H1 (cell line): ENCODE data around the gene SMPDL3B. TPM values are rescaled to one million over a fixed set of nuclear protein-coding genes. Genes with fewer than 3 reads are reported as not detected.

Experiments used
- CTCF ChIA-PET: fragments of 300-600 bp; sonication (Branson Sonifier 250); formaldehyde crosslinking; loops from one replicate; lab custom pipeline; 2021; ENCODE audit not compliant: partially characterized antibody; lab: Charles Lee
- POLR2A ChIA-PET: fragments of 300-600 bp; sonication (Branson Sonifier 250); formaldehyde crosslinking; loops from one replicate; lab custom pipeline; 2021; ENCODE audit warnings: inconsistent platforms; ENCODE audit not compliant: partially characterized antibody; lab: Charles Lee
- DNase-seq, 2 experiments: peaks; one replicate each; pipeline versions ENCODE4 v3.0.0 to v3.0.0-alpha.2; 2010 to 2022; ENCODE audit warnings: low spot score in 2 of 2, low read depth in 1 of 2, mixed read lengths in 1 of 2
- FAIRE-seq: peaks from 2 replicates; lab custom pipeline; 2011; peaks lifted over from hg19 to GRCh38; lab: Jason Lieb, UNC
- H2AFZ ChIP-seq: 2 replicates; pipeline ENCODE4 v1.8.1; 2012; ENCODE audit warnings: low read length, inconsistent platforms
- H2AK5ac ChIP-seq: 2 replicates; pipeline ENCODE4 v1.6.1; 2013; ENCODE audit warnings: low read depth, low read length
- H2BK120ac ChIP-seq: replicated peaks from 2 replicates; pipeline ENCODE3; 2013; ENCODE audit warnings: low read depth, low read length, inconsistent platforms
- H2BK12ac ChIP-seq: 2 replicates; pipeline ENCODE4 v1.6.1; 2013; ENCODE audit warnings: low read depth, low read length
- H2BK15ac ChIP-seq: 2 replicates; pipeline ENCODE4 v1.6.1; 2013; ENCODE audit warnings: low read length
- H2BK20ac ChIP-seq: 2 replicates; pipeline ENCODE4 v1.6.1; 2013; ENCODE audit warnings: low read length
- H2BK5ac ChIP-seq: 2 replicates; pipeline ENCODE4 v1.6.1; 2013; ENCODE audit warnings: low read depth, low read length
- H3K14ac ChIP-seq: 2 replicates; pipeline ENCODE4 v1.6.1; 2013; ENCODE audit warnings: inconsistent platforms; ENCODE audit not compliant: insufficient read length
- H3K18ac ChIP-seq: 2 replicates; pipeline ENCODE4 v1.6.1; 2013; ENCODE audit warnings: low read length; ENCODE audit errors: extremely low read depth
- H3K23ac ChIP-seq: 2 replicates; pipeline ENCODE4 v1.6.1; 2013; ENCODE audit warnings: inconsistent platforms; ENCODE audit not compliant: insufficient read length
- H3K23me2 ChIP-seq: 2 replicates; pipeline ENCODE4 v1.6.1; 2013; ENCODE audit warnings: low read depth, low read length
- H3K27ac ChIP-seq: 2 replicates; pipeline ENCODE4 v1.6.1; 2011; ENCODE audit warnings: low read depth, low read length, inconsistent platforms
- H3K27me3 ChIP-seq, 4 experiments: replicated peaks in 1 of 4; 1 replicate in 1 of 4; 2 replicates in 3 of 4; pipeline versions ENCODE4 v1.6.1 to v1.8.1; 2011 to 2013; ENCODE audit warnings: low read length in 3 of 4, mild to moderate bottlenecking in 3 of 4, inconsistent platforms in 2 of 4, mixed read lengths in 2 of 4, moderate library complexity in 1 of 4; ENCODE audit not compliant: control insufficient read depth in 3 of 4, insufficient read depth in 3 of 4; ENCODE audit errors: extremely low read depth in 1 of 4
- H3K36me3 ChIP-seq, 4 experiments: 2 replicates each; pipeline versions ENCODE4 v1.6.1 to v1.8.1; 2011 to 2013; ENCODE audit warnings: mild to moderate bottlenecking in 4 of 4, low read length in 3 of 4, moderate library complexity in 2 of 4, control low read depth in 1 of 4, inconsistent platforms in 1 of 4; ENCODE audit not compliant: insufficient read depth in 4 of 4, control insufficient read depth in 2 of 4
- H3K4ac ChIP-seq: replicated peaks from 2 replicates; pipeline ENCODE3; 2013; ENCODE audit warnings: low read length, low read depth, mixed read lengths, inconsistent platforms; ENCODE audit not compliant: insufficient read length
- H3K4me1 ChIP-seq, 4 experiments: replicated peaks in 1 of 4; 1 replicate in 1 of 4; 2 replicates in 3 of 4; pipeline versions ENCODE4 v1.6.1 to v1.8.1; 2011 to 2013; ENCODE audit warnings: low read length in 3 of 4, inconsistent platforms in 2 of 4, mixed read lengths in 1 of 4; ENCODE audit not compliant: insufficient read depth in 4 of 4, control insufficient read depth in 3 of 4
- H3K4me2 ChIP-seq, 2 experiments: 2 replicates each; pipeline versions ENCODE4 v1.6.1 to v1.8.1; 2011 to 2013; ENCODE audit warnings: low read depth in 2 of 2, low read length in 2 of 2, control low read depth in 1 of 2, inconsistent platforms in 1 of 2, mild to moderate bottlenecking in 1 of 2; ENCODE audit not compliant: insufficient read depth in 1 of 2
- H3K4me3 ChIP-seq, 4 experiments: fragments of 200-600, 300-600 bp in 1 of 4; sonication (generic), shearing (Covaris generic), sonication (Bioruptor Twin) in 1 of 4; 2 replicates each; pipeline versions ENCODE4 v1.5.1 to v1.8.1; 2011 to 2016; ENCODE audit warnings: low read length in 4 of 4, low read depth in 3 of 4, control low read depth in 2 of 4, inconsistent platforms in 2 of 4, mild to moderate bottlenecking in 2 of 4, mixed read lengths in 1 of 4, moderate library complexity in 1 of 4; ENCODE audit not compliant: insufficient read depth in 2 of 4; ENCODE audit errors: extremely low read depth in 1 of 4
- H3K56ac ChIP-seq: replicated peaks from 2 replicates; pipeline ENCODE3; 2013; ENCODE audit warnings: low read depth, mild to moderate bottlenecking, mixed read lengths, low read length, inconsistent platforms; ENCODE audit not compliant: insufficient read length
- H3K79me1 ChIP-seq: 2 replicates; pipeline ENCODE4 v1.6.1; 2013; ENCODE audit warnings: low read depth, low read length, control low read depth
- H3K79me2 ChIP-seq, 2 experiments: 2 replicates each; pipeline versions ENCODE4 v1.6.1 to v1.8.1; 2012 to 2013; ENCODE audit warnings: low read length in 2 of 2, mild to moderate bottlenecking in 2 of 2, inconsistent platforms in 1 of 2; ENCODE audit not compliant: insufficient read depth in 2 of 2, control insufficient read depth in 1 of 2
- H3K9ac ChIP-seq, 4 experiments: replicated peaks in 1 of 4; 1 replicate in 1 of 4; 2 replicates in 3 of 4; pipeline versions ENCODE4 v1.6.1 to v1.8.1; 2011 to 2013; ENCODE audit warnings: low read depth in 3 of 4, low read length in 3 of 4, control low read depth in 2 of 4, mild to moderate bottlenecking in 2 of 4, moderate library complexity in 2 of 4, inconsistent platforms in 1 of 4; ENCODE audit errors: extremely low read depth in 1 of 4
- H3K9me3 ChIP-seq, 2 experiments: 2 replicates each; pipeline versions ENCODE4 v1.6.1 to v1.8.1; 2012 to 2013; ENCODE audit warnings: mild to moderate bottlenecking in 2 of 2, moderate library complexity in 2 of 2, control low read depth in 1 of 2, inconsistent platforms in 1 of 2, low read depth in 1 of 2, low read length in 1 of 2, mixed read lengths in 1 of 2; ENCODE audit not compliant: insufficient read depth in 2 of 2
- H4K20me1 ChIP-seq, 2 experiments: replicated peaks in 1 of 2; 2 replicates each; pipeline versions ENCODE3 to v1.8.1; 2011 to 2013; ENCODE audit warnings: inconsistent platforms in 2 of 2, low read length in 2 of 2, mild to moderate bottlenecking in 1 of 2; ENCODE audit not compliant: insufficient read depth in 2 of 2, control insufficient read depth in 1 of 2
- H4K5ac ChIP-seq: 2 replicates; pipeline ENCODE4 v1.6.1; 2013; ENCODE audit warnings: low read length, low read depth, mixed read lengths, inconsistent platforms; ENCODE audit not compliant: insufficient read length
- H4K8ac ChIP-seq: 2 replicates; pipeline ENCODE4 v1.8.0; 2013; ENCODE audit warnings: mild to moderate bottlenecking, moderate library complexity, low read length, inconsistent platforms; ENCODE audit not compliant: insufficient read depth; ENCODE audit errors: extremely low read depth
- H4K91ac ChIP-seq: replicated peaks from 2 replicates; pipeline ENCODE3; 2013; ENCODE audit warnings: low read length, mixed read lengths, inconsistent platforms; ENCODE audit not compliant: insufficient read length
- CBX5 ChIP-seq: fragments of 300-800, 300-1000 bp; sonication (generic); IDR thresholded peaks from 2 replicates; pipeline ENCODE4 v1.7.1; 2016; ENCODE audit warnings: antibody characterized with exemption, low read length, low read depth
- KDM1A ChIP-seq: fragments of 200-600, 300-600 bp; sonication (generic); IDR thresholded peaks from 2 replicates; pipeline ENCODE4 v1.7.1; 2016; ENCODE audit warnings: mild to moderate bottlenecking, low read length, borderline replicate concordance
- PHF8 ChIP-seq: fragments of 200-600 bp; sonication (generic); conservative IDR thresholded peaks from 2 replicates; pipeline ENCODE4 v1.7.1; 2012; ENCODE audit warnings: low read depth, mild to moderate bottlenecking, inconsistent platforms, low read length, moderate library complexity
- POLR2A ChIP-seq, 2 experiments: IDR thresholded peaks; 1 replicate in 1 of 2; 2 replicates in 1 of 2; pipeline ENCODE4 v1.6.1; 2011; ENCODE audit warnings: low read depth in 2 of 2, low read length in 2 of 2, mild to moderate bottlenecking in 2 of 2; ENCODE audit errors: control extremely low read depth in 1 of 2
- POLR2AphosphoS5 ChIP-seq: IDR thresholded peaks from 2 replicates; pipeline ENCODE4 v1.6.1; 2011; ENCODE audit warnings: low read depth, low read length
- RNF2 ChIP-seq: fragments of 200-900, 300-1000 bp; sonication (generic); IDR thresholded peaks from 2 replicates; pipeline ENCODE4 v1.7.1; 2016; ENCODE audit warnings: borderline replicate concordance, low read depth, mild to moderate bottlenecking, antibody characterized with exemption, low read length; ENCODE audit not compliant: poor library complexity, severe bottlenecking; ENCODE audit errors: missing control alignments
- RXRA ChIP-seq: IDR thresholded peaks from 2 replicates; pipeline ENCODE4 v1.6.1; 2011; ENCODE audit warnings: low read depth, mild to moderate bottlenecking, low read length, moderate library complexity; ENCODE audit not compliant: insufficient read depth
- SIX5 ChIP-seq: IDR thresholded peaks from 2 replicates; pipeline ENCODE4 v1.6.1; 2011; ENCODE audit warnings: mild to moderate bottlenecking, low read depth, low read length
- TAF7 ChIP-seq: optimal IDR thresholded peaks from 2 replicates; pipeline ENCODE3; 2011; ENCODE audit warnings: low read depth, mild to moderate bottlenecking, inconsistent platforms, low read length, moderate library complexity, borderline replicate concordance
- TCF12 ChIP-seq: IDR thresholded peaks from 2 replicates; pipeline ENCODE4 v1.6.1; 2011; ENCODE audit warnings: low read depth, mild to moderate bottlenecking, low read length
- ZNF274 ChIP-seq: IDR thresholded peaks from 2 replicates; pipeline ENCODE4 v1.7.0; 2012; ENCODE audit warnings: low read length, borderline replicate concordance; ENCODE audit errors: extremely low read depth
- WGBS, 2 experiments: shearing (Covaris generic) in 1 of 2; methylation state at CpG; one replicate each; pipeline versions ENCODE4 v1.1.6 to v1.1.7; 2013 to 2015; ENCODE audit warnings: low lambda C conversion rate in 2 of 2, mixed read lengths in 2 of 2, inconsistent platforms in 1 of 2, low coverage in 1 of 2, missing lambda C conversion rate in 1 of 2; ENCODE audit not compliant: insufficient replicate concordance in 2 of 2, insufficient coverage in 1 of 2, insufficient read length in 1 of 2; ENCODE audit errors: extremely low coverage in 1 of 2, missing lambda C conversion rate in 1 of 2; 5-methylcytosine and 5-hydroxymethylcytosine counted together
- polyA plus RNA-seq, 7 experiments: library from polyadenylated mRNA; depleted of rRNA in 3 of 7; stranded (reverse) in 5 of 7; unstranded in 2 of 7; fragments of >200 nt in 5 of 7; fragments of 200-250 nt in 2 of 7; gene quantifications; 1 replicate in 5 of 7; 2 replicates in 1 of 7; 4 replicates in 1 of 7; pipeline versions ENCODE4 v1.2.1 to v1.2.3, GENCODE V29; 2011 to 2013; ENCODE audit warnings: missing spikeins in 2 of 7, mixed read lengths in 2 of 7
- total RNA-seq: library from RNA; stranded (reverse); fragmentation: NEBNext Ultra II Directional; extraction: Animal tissue kit (Norgen Biotek cat#: 25700); gene quantifications from 2 replicates; pipeline ENCODE4 v1.2.1, GENCODE V29; 2021

The SMPDL3B gene
- total and polyA plus RNA-seq, 2 of the 8 experiments (the other 6 are each of a cell fraction or from before 2014, with no cell fraction given) = 54.7 to 143 TPM

- Histone ChIP-seq H3K23ac (no peak within 1 kb of the TSS), H2BK15ac (peak within 1 kb of the TSS; percentile 72; the same call in 1 of the 2 replicates), H3K9me3 (no peaks in the 10 kb centered on the region), H3K79me2 (no peaks in the 10 kb centered on the region), H3K14ac (peak within 1 kb of the TSS; percentile 95), H2BK5ac (peak within 1 kb of the TSS; percentile 90), H2BK120ac (peak within 1 kb of the TSS; percentile 85), H3K4me2 (peak within 1 kb of the TSS; percentile 97 to 99), H3K4ac (peak within 1 kb of the TSS; percentile 97), H3K23me2 (peaks cover 11% of the 10 kb centered on the region), H4K20me1 (peaks cover 0 to 5% of the 10 kb centered on the region in 2 experiments), H4K8ac (peak within 1 kb of the TSS; percentile 98), H3K4me1 (peaks cover 0 to 11% (median 8%) of the 10 kb centered on the region in 4 experiments; a peak in 6 of 7 replicates), H3K36me3 (peaks cover under 1 to 30% (median 12%) of the 10 kb centered on the region in 4 experiments; a peak in 7 of 8 replicates), H2AFZ (peak within 1 kb of the TSS; percentile 39; the same call in 1 of the 2 replicates), H2BK12ac (peak within 1 kb of the TSS; percentile 90), H4K5ac (peak within 1 kb of the TSS; percentile 96), H3K27me3 (no peaks in the 10 kb centered on the region), H3K79me1 (no peaks in the 10 kb centered on the region), H3K4me3 (peak within 1 kb of the TSS; percentile 70 to 80 (median 72)), H3K27ac (peak within 1 kb of the TSS; percentile 84), H3K56ac (peak within 1 kb of the TSS; percentile 42), H3K9ac (peak within 1 kb of the TSS; percentile 72 to 93 (median 76)), H3K18ac (peak within 1 kb of the TSS; percentile 90), H2AK5ac (no peak within 1 kb of the TSS), H2BK20ac (no peak within 1 kb of the TSS), H4K91ac (peak within 1 kb of the TSS; percentile 94)
- FAIRE-seq (no peak), DNase-seq (peak; percentile 70 to 92)
- CTCF ChIA-PET = interaction anchor here (0.8 to 6.4 kb wide), 9 partner anchors 10 to 187 kb away, joined by 3 to 46 read pairs (median 4); partner anchors contain the start of gene STX12
- POLR2A ChIA-PET = interaction anchor here (0.7 to 3.0 kb wide), 16 partner anchors 9 to 249 kb away, joined by 3 to 18 read pairs (median 4); partner anchors contain the start of gene EYA3
- 5% methylated on average over 53 of the region's 68 CpGs; no CpG with 5 or more reads in 1 of the 2 experiments for WGBS, 2 experiments
- TF ChIP-seq KDM1A = no peak
- peak; percentile 67; the same call in 1 of the 2 replicates for TF ChIP-seq PHF8
- TF ChIP-seq CBX5 = no peak
- no peak for TF ChIP-seq TAF7
- no peak; the same call in 1 of the 2 replicates for TF ChIP-seq POLR2AphosphoS5
- TF ChIP-seq RXRA = no peak
- TF ChIP-seq ZNF274 = no peak
- no peak for TF ChIP-seq SIX5
- TF ChIP-seq TCF12 = no peak
- TF ChIP-seq POLR2A (IDR thresholded peaks at IDR 0.05; ENCODE audit: control extremely low read depth in 1 of 2, low read depth in 2 of 2, low read length in 2 of 2) = peak; percentile 37 to 78
- TF ChIP-seq RNF2 = no peak
Observed at GRCh38 chr1:27959792-27960603, 25.2 kb downstream of the SMPDL3B start, which contains the start of gene XKR8. TSS of gene XKR8 (plus strand) at chr1:27959973. CDS start at chr1:27960070, 97 bp downstream.
